ENCODE results near the gene MALT1. TPM values are rescaled to one million over a fixed set of nuclear protein-coding genes. Genes with fewer than 3 reads are reported as not detected.

Gene MALT1
- total RNA-seq, 5 donors from 2014 or later (not counting 1 experiment from before 2014, with no cell fraction given) = 54.5 to 83.2 (median 69.5) TPM

DNA sequence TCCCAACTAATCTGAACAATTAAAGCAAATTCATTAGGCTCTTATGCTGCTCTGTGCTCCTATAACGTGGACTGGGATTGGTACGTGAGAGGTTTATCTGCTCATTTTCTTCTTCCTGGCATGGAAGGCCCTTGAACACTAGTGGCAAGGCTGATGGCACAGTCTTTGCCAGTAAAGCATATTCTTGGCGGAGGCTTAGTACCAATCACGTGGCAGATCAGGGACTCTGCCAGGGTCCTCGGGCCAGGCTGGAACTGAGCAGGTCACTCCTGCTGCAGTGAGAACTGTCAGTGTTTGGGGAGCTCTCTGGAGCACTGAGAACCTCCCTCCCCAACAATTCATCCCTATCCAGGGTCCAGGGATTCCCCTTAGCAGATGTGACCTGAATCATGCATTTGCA lies 38.7 kb upstream of the MALT1 start:
- POLR2A ChIA-PET = no interaction called here
- no peaks in the 10 kb centered on the region for H3K27me3 ChIP-seq (replicated peaks in 1 of 2; ENCODE audit: control insufficient read depth in 2 of 2, extremely low read depth in 1 of 2, insufficient read depth in 2 of 2, low read length in 1 of 2)

DNA sequence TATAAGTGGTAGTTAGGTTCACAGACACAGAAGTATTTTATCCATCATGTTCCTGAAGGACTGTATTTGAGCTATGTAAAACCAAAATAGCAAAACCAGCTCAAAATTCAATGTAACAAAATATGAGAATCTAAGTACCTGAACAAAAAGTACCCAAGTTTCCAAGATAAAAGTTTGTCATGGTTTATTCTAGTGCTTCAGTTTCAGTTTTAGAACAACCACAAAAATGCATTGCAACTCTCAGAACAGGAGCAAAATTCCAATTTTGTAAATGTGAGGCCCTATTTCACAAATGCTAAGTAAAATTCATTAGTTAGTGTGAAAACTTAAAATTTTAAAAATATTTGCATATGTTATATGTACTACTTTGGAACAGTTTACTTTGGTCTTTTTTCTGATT lies 37.4 kb upstream of the MALT1 start:
- ATAC-seq (replicated peaks in 1 of 4) = no peak
- no peak overlapping the region for H3K4me3 ChIP-seq (ENCODE audit: control insufficient read depth in 1 of 2, extremely low read depth in 1 of 2, low read length in 1 of 2)
- DNase-seq = no peak
- ChIA-PET POLR2A (no interaction called here), CTCF (no interaction called here)
- H3K27ac ChIP-seq (ENCODE audit: low read length) = no peak overlapping the region
- Mint-ChIP-seq H3K4me1 (peaks cover 29 to 45% (median 32%) of the 10 kb centered on the region in 3 donors), H3K27me3 (no peaks in the 10 kb centered on the region), H3K4me3 (no peak overlapping the region), H3K36me3 (no peaks in the 10 kb centered on the region), H3K9me3 (no peaks in the 10 kb centered on the region), H3K27ac (no peak overlapping the region)
- no peaks in the 10 kb centered on the region for H3K36me3 ChIP-seq (ENCODE audit: control insufficient read depth in 2 of 2, extremely low read depth in 1 of 2, insufficient read depth in 1 of 2, low read length in 1 of 2)
- no peaks in the 10 kb centered on the region for H3K9me3 ChIP-seq
- no peaks in the 10 kb centered on the region for H3K27me3 ChIP-seq (replicated peaks in 1 of 2; ENCODE audit: control insufficient read depth in 2 of 2, extremely low read depth in 1 of 2, insufficient read depth in 2 of 2, low read length in 1 of 2)
- peaks cover 8 to 19% of the 10 kb centered on the region in 2 experiments for H3K4me1 ChIP-seq (ENCODE audit: control insufficient read depth in 1 of 2, extremely low read depth in 1 of 2, insufficient read depth in 2 of 2, low read length in 2 of 2)

More for the DNA sequence above, 38.7 kb upstream of the MALT1 start:
- H3K4me3 ChIP-seq (ENCODE audit: control insufficient read depth in 1 of 2, extremely low read depth in 1 of 2, low read length in 1 of 2) = no peak overlapping the region
- H3K36me3 Mint-ChIP-seq = no peaks in the 10 kb centered on the region
- DNase-seq (no peak), ATAC-seq (replicated peaks in 1 of 4) (no peak)
- WGBS (ENCODE audit: insufficient coverage) = 100% methylated on average over 3 of the region's 5 CpGs
- H3K4me3 Mint-ChIP-seq = no peak overlapping the region
- no peaks in the 10 kb centered on the region for H3K9me3 Mint-ChIP-seq
- H3K27ac ChIP-seq (ENCODE audit: low read length) = no peak overlapping the region
- H3K27ac Mint-ChIP-seq = no peak overlapping the region
- no peaks in the 10 kb centered on the region for H3K27me3 Mint-ChIP-seq
- peaks cover 24 to 41% (median 28%) of the 10 kb centered on the region in 3 donors for H3K4me1 Mint-ChIP-seq
- H3K9me3 ChIP-seq = no peaks in the 10 kb centered on the region
- CTCF ChIA-PET = no interaction called here
- no peaks in the 10 kb centered on the region for H3K36me3 ChIP-seq (ENCODE audit: control insufficient read depth in 2 of 2, extremely low read depth in 1 of 2, insufficient read depth in 1 of 2, low read length in 1 of 2)
- H3K4me1 ChIP-seq (ENCODE audit: control insufficient read depth in 1 of 2, extremely low read depth in 1 of 2, insufficient read depth in 2 of 2, low read length in 2 of 2) = peaks cover 9 to 26% of the 10 kb centered on the region in 2 experiments

DNA sequence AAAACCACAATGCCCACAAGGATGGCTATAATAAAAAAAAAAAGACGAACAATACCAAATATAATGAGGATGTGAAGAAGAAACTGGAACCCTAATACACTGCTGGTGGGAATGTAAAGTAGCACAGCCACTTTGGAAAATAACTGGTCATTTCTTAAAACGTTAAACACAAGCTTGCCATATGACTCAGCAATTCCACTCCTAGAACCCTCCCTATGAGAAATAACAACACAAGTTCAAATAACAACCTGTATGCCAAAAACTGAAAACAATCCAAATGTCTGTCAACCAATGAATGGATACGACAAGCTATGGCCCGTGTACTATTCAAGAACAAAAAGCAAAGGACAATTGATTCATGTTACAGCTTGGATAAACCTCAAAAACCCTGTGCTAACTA lies 35.4 kb upstream of the MALT1 start:
- no peaks in the 10 kb centered on the region for H3K27me3 Mint-ChIP-seq
- peaks cover 18 to 38% (median 26%) of the 10 kb centered on the region in 3 donors for H3K4me1 Mint-ChIP-seq
- no peak overlapping the region for H3K27ac Mint-ChIP-seq
- no peak overlapping the region for H3K4me3 Mint-ChIP-seq
- Histone ChIP-seq H3K36me3 (ENCODE audit: control insufficient read depth in 2 of 2, extremely low read depth in 1 of 2, insufficient read depth in 1 of 2, low read length in 1 of 2) (no peaks in the 10 kb centered on the region), H3K27ac (ENCODE audit: low read length) (no peak overlapping the region), H3K27me3 (replicated peaks in 1 of 2; ENCODE audit: control insufficient read depth in 2 of 2, extremely low read depth in 1 of 2, insufficient read depth in 2 of 2, low read length in 1 of 2) (no peaks in the 10 kb centered on the region), H3K4me1 (ENCODE audit: control insufficient read depth in 1 of 2, extremely low read depth in 1 of 2, insufficient read depth in 2 of 2, low read length in 2 of 2) (peaks cover 3 to 11% of the 10 kb centered on the region in 2 experiments), H3K9me3 (no peaks in the 10 kb centered on the region), H3K4me3 (ENCODE audit: control insufficient read depth in 1 of 2, extremely low read depth in 1 of 2, low read length in 1 of 2) (no peak overlapping the region)
- DNase-seq (no peak), ATAC-seq (replicated peaks in 1 of 4) (no peak)
- ChIA-PET CTCF (no interaction called here), POLR2A (no interaction called here)
- WGBS (ENCODE audit: insufficient coverage) = 20% methylated on average over 1 of the region's 4 CpGs
- no peaks in the 10 kb centered on the region for H3K36me3 Mint-ChIP-seq
- no peaks in the 10 kb centered on the region for H3K9me3 Mint-ChIP-seq

DNA sequence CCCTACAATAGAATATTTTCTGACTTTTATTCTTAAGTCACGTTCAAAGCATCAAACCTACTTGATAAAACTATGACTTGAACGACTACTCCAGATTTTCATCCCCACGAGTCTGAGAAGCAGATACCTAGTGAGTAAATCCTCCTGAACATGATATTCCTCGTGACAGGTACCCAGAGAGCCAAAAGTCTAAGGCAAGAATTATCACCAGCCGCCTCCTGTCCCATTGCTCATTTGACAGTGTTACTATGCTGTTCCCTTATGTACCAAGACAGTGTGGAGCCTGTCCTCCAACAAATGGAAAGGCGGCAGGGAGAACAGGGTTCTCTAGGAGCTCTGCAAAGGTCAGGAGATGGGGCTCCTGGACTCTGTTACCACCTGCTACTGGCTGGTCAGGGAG lies 34.1 kb upstream of the MALT1 start:
- H3K27ac ChIP-seq (ENCODE audit: low read length) = no peak overlapping the region
- peaks cover 3 to 9% of the 10 kb centered on the region in 2 experiments for H3K4me1 ChIP-seq (ENCODE audit: control insufficient read depth in 1 of 2, extremely low read depth in 1 of 2, insufficient read depth in 2 of 2, low read length in 2 of 2)
- CTCF ChIA-PET = interaction anchor here (0.6 kb wide), 2 partner anchors 94 to 126 kb away, joined by 3 to 4 read pairs; no protein-coding TSS in a partner anchor
- ATAC-seq (replicated peaks in 1 of 4) (no peak), DNase-seq (no peak)
- 97% methylated on average over 5 of the region's 6 CpGs for WGBS (ENCODE audit: insufficient coverage)
- H3K4me1 Mint-ChIP-seq = peaks cover 18 to 38% (median 26%) of the 10 kb centered on the region in 3 donors
- no peaks in the 10 kb centered on the region for H3K27me3 Mint-ChIP-seq
- H3K4me3 Mint-ChIP-seq = no peak overlapping the region
- H3K27me3 ChIP-seq (replicated peaks in 1 of 2; ENCODE audit: control insufficient read depth in 2 of 2, extremely low read depth in 1 of 2, insufficient read depth in 2 of 2, low read length in 1 of 2) = no peaks in the 10 kb centered on the region
- no peaks in the 10 kb centered on the region for H3K36me3 ChIP-seq (ENCODE audit: control insufficient read depth in 2 of 2, extremely low read depth in 1 of 2, insufficient read depth in 1 of 2, low read length in 1 of 2)
- H3K36me3 Mint-ChIP-seq = no peaks in the 10 kb centered on the region
- H3K9me3 ChIP-seq = no peaks in the 10 kb centered on the region
- no peak overlapping the region for H3K4me3 ChIP-seq (ENCODE audit: control insufficient read depth in 1 of 2, extremely low read depth in 1 of 2, low read length in 1 of 2)
- H3K27ac Mint-ChIP-seq = no peak overlapping the region
- POLR2A ChIA-PET = no interaction called here
- H3K9me3 Mint-ChIP-seq = no peaks in the 10 kb centered on the region

DNA sequence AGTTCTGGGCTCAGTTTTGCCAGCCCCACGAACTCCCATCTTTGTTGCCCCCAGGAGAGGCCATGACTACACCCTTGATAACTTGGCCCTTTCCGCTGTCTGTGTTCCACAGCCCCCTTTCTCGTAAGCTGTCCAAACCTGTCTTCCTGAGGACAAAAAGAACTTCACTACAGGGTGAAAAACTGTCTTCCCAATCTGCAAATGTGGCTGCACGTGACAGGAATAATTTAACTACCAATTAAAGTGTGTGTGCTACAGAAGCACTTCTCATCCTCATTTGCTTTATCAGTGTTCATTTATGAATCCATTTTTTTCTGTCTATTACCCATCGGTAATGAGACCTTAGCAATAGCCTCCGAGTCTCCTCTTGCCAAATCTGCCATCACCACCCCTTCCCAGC lies 33.3 kb upstream of the MALT1 start:
- ChIA-PET CTCF (interaction anchor here in 1 of 2 donors (0.6 kb wide), 1 partner anchor 125 kb away, joined by 3 read pairs; no protein-coding TSS in a partner anchor), POLR2A (interaction anchor here in 1 of 2 donors (0.6 kb wide), 1 partner anchor 27 kb away, joined by 6 read pairs; no protein-coding TSS in a partner anchor)
- Histone ChIP-seq H3K27ac (ENCODE audit: low read length) (no peak overlapping the region), H3K9me3 (no peaks in the 10 kb centered on the region), H3K4me3 (ENCODE audit: control insufficient read depth in 1 of 2, extremely low read depth in 1 of 2, low read length in 1 of 2) (no peak overlapping the region), H3K4me1 (ENCODE audit: control insufficient read depth in 1 of 2, extremely low read depth in 1 of 2, insufficient read depth in 2 of 2, low read length in 2 of 2) (peaks cover 3 to 9% of the 10 kb centered on the region in 2 experiments), H3K27me3 (replicated peaks in 1 of 2; ENCODE audit: control insufficient read depth in 2 of 2, extremely low read depth in 1 of 2, insufficient read depth in 2 of 2, low read length in 1 of 2) (no peaks in the 10 kb centered on the region), H3K36me3 (ENCODE audit: control insufficient read depth in 2 of 2, extremely low read depth in 1 of 2, insufficient read depth in 1 of 2, low read length in 1 of 2) (no peaks in the 10 kb centered on the region)
- H3K9me3 Mint-ChIP-seq = no peaks in the 10 kb centered on the region
- H3K4me3 Mint-ChIP-seq = no peak overlapping the region
- H3K27me3 Mint-ChIP-seq = no peaks in the 10 kb centered on the region
- H3K27ac Mint-ChIP-seq = no peak overlapping the region
- ATAC-seq (replicated peaks in 1 of 4) (no peak), DNase-seq (no peak)
- 94% methylated on average over 6 of the region's 6 CpGs for WGBS (ENCODE audit: insufficient coverage)
- H3K36me3 Mint-ChIP-seq = no peaks in the 10 kb centered on the region
- peaks cover 18 to 38% (median 26%) of the 10 kb centered on the region in 3 donors for H3K4me1 Mint-ChIP-seq

DNA sequence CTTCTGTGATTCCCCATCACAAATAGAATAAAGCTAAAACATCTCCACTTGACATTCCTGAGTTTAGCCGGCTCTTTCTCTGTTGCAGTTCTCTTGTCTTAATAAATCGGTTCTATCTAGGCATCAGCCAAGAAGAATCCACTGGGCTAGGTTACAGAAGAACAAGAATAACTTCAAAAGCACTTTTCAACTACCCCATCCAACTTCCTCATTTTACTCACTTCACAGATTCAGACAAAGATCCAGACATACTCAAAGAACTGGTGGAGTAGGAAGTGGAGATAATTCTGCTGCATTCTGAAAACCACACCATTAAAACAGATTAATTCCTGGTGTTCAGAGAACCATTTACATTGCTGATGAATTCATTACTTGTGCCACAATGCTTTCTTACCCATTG lies 32.8 kb upstream of the MALT1 start:
- DNase-seq (no peak), ATAC-seq (replicated peaks in 1 of 4) (no peak)
- Mint-ChIP-seq H3K9me3 (no peaks in the 10 kb centered on the region), H3K4me3 (no peak overlapping the region), H3K27ac (no peak overlapping the region), H3K27me3 (no peaks in the 10 kb centered on the region), H3K36me3 (no peaks in the 10 kb centered on the region), H3K4me1 (peaks cover 18 to 38% (median 26%) of the 10 kb centered on the region in 3 donors)
- ChIA-PET CTCF (no interaction called here), POLR2A (no interaction called here)
- Histone ChIP-seq H3K4me3 (ENCODE audit: control insufficient read depth in 1 of 2, extremely low read depth in 1 of 2, low read length in 1 of 2) (no peak overlapping the region), H3K27ac (ENCODE audit: low read length) (no peak overlapping the region), H3K27me3 (replicated peaks in 1 of 2; ENCODE audit: control insufficient read depth in 2 of 2, extremely low read depth in 1 of 2, insufficient read depth in 2 of 2, low read length in 1 of 2) (no peaks in the 10 kb centered on the region), H3K4me1 (ENCODE audit: control insufficient read depth in 1 of 2, extremely low read depth in 1 of 2, insufficient read depth in 2 of 2, low read length in 2 of 2) (peaks cover 3 to 9% of the 10 kb centered on the region in 2 experiments), H3K36me3 (ENCODE audit: control insufficient read depth in 2 of 2, extremely low read depth in 1 of 2, insufficient read depth in 1 of 2, low read length in 1 of 2) (no peaks in the 10 kb centered on the region), H3K9me3 (no peaks in the 10 kb centered on the region)
- WGBS (ENCODE audit: insufficient coverage) = 86% methylated on average over 2 of the region's 2 CpGs

DNA sequence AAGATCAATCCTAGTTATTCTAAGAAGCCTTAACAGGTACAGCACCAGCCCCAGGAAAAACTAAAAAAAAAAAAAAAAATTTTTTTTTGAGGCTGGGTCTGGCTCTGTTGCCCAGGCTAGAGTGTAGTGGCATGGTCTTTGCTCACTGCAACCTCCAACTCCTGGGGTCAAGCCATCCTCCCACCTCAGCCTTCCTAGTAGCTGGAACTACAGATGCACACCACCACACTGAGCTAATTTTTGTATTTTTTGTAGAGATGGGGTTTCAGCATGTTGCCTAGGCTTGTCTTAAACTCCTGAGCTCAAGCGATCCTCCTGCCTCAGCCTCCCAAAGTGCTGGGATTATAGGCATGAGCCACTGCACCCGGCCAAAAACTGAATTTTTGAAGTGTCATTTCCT lies 32.0 kb upstream of the MALT1 start:
- Mint-ChIP-seq H3K4me3 (no peak overlapping the region), H3K9me3 (no peaks in the 10 kb centered on the region), H3K27me3 (no peaks in the 10 kb centered on the region), H3K36me3 (no peaks in the 10 kb centered on the region), H3K27ac (no peak overlapping the region), H3K4me1 (peaks cover 15 to 33% (median 26%) of the 10 kb centered on the region in 3 donors)
- Histone ChIP-seq H3K9me3 (no peaks in the 10 kb centered on the region), H3K27ac (ENCODE audit: low read length) (no peak overlapping the region), H3K4me3 (ENCODE audit: control insufficient read depth in 1 of 2, extremely low read depth in 1 of 2, low read length in 1 of 2) (no peak overlapping the region), H3K4me1 (ENCODE audit: control insufficient read depth in 1 of 2, extremely low read depth in 1 of 2, insufficient read depth in 2 of 2, low read length in 2 of 2) (peaks cover 3 to 6% of the 10 kb centered on the region in 2 experiments), H3K27me3 (replicated peaks in 1 of 2; ENCODE audit: control insufficient read depth in 2 of 2, extremely low read depth in 1 of 2, insufficient read depth in 2 of 2, low read length in 1 of 2) (no peaks in the 10 kb centered on the region), H3K36me3 (ENCODE audit: control insufficient read depth in 2 of 2, extremely low read depth in 1 of 2, insufficient read depth in 1 of 2, low read length in 1 of 2) (no peaks in the 10 kb centered on the region)
- no peak for ATAC-seq (replicated peaks in 1 of 4)
- WGBS (ENCODE audit: insufficient coverage) = 86% methylated on average over 2 of the region's 2 CpGs
- DNase-seq = no peak
- ChIA-PET POLR2A (no interaction called here), CTCF (no interaction called here)
